DMS53 treated with DMSO at 0.1 percent for 48 hours (cell line): ENCODE measurements around the gene NDUFAF7.
"Not testable (repeated sequence)": the region's sequence is repeated elsewhere in the genome, so short reads cannot be mapped to it uniquely, and the experiment has no call there.

ENCODE experiments used
- DNase-seq: peaks from one replicate; lab custom pipeline; 2025; ENCODE audit not compliant: unreplicated experiment; lab: John Stamatoyannopoulos, UW

The NDUFAF7 gene

GRCh38 chr2:37211939-37212338, 19.5 kb upstream of the NDUFAF7 start:
- no peak for DNase-seq

GRCh38 chr2:37215250-37215649, 16.2 kb upstream of the NDUFAF7 start:
- DNase-seq, result no peak

- DNase-seq, result no peak
These were observed 12.4 kb upstream of the NDUFAF7 start for GRCh38 chr2:37219046-37219445.

- DNase-seq, result no peak
These were observed 8.3 kb upstream of the NDUFAF7 start for GRCh38 chr2:37223131-37223530.

GRCh38 chr2:37224063-37224462, 7.4 kb upstream of the NDUFAF7 start:
- DNase-seq, result no peak

GRCh38 chr2:37225129-37225528, 6.3 kb upstream of the NDUFAF7 start:
- DNase-seq, result not testable (repeated sequence)

- no peak for DNase-seq
These were observed 4.6 kb upstream of the NDUFAF7 start for GRCh38 chr2:37226863-37227262.

GRCh38 chr2:37228788-37229187, 2.7 kb upstream of the NDUFAF7 start:
- DNase-seq, result no peak

GRCh38 chr2:37230581-37230980, 877 bp upstream of the NDUFAF7 start:
- no peak for DNase-seq

GRCh38 chr2:37232131-37232933, 874 bp downstream of the NDUFAF7 start:
- no peak for DNase-seq

- DNase-seq, result no peak
These were observed 12.0 kb downstream of the NDUFAF7 start for GRCh38 chr2:37243435-37243834.

GRCh38 chr2:37244017-37244416, 12.6 kb downstream of the NDUFAF7 start:
- DNase-seq, result no peak

GRCh38 chr2:37244755-37245154, 13.3 kb downstream of the NDUFAF7 start:
- no peak for DNase-seq

- DNase-seq, result no peak
These were observed 14.7 kb downstream of the NDUFAF7 start for GRCh38 chr2:37246205-37246604.

- DNase-seq, result no peak
These were observed 19.6 kb downstream of the NDUFAF7 start for GRCh38 chr2:37250869-37251740.

GRCh38 chr2:37262522-37262921, 31.1 kb downstream of the NDUFAF7 start:
- no peak for DNase-seq

- DNase-seq, result no peak
These were observed 32.4 kb downstream of the NDUFAF7 start for GRCh38 chr2:37263839-37264238.

- no peak for DNase-seq
These were observed 36.2 kb downstream of the NDUFAF7 start for GRCh38 chr2:37267685-37268084.

GRCh38 chr2:37268111-37268510, 36.7 kb downstream of the NDUFAF7 start:
- DNase-seq, result no peak

GRCh38 chr2:37271376-37272067, 40.1 kb downstream of the NDUFAF7 start:
- no peak for DNase-seq

- DNase-seq, result no peak
These were observed 43.0 kb downstream of the NDUFAF7 start for GRCh38 chr2:37274359-37274965.
